Thoracic aorta (tissue), 2 donors: Measurements from ENCODE around the gene ATP1A2. TPM values are rescaled to one million over a fixed set of nuclear protein-coding genes. Genes with fewer than 3 reads are reported as not detected.

Source experiments
- ATAC-seq: fragments of 150-250 bp; one replicate; pipeline ENCODE4 v1.8.0; 2017; ENCODE audit warnings: low read depth; ENCODE audit not compliant: insufficient number of reproducible peaks, low FRiP score
- DNase-seq: peaks from one replicate; pipeline ENCODE4 v3.0.0-alpha.2; 2020; ENCODE audit warnings: low spot score
- H3K27ac ChIP-seq, 2 donors: fragments of 200-600 bp; sonication (generic); 1 replicate in 1 of 2; 2 replicates in 1 of 2; pipeline ENCODE4 v1.5.1; 2016; ENCODE audit warnings: mild to moderate bottlenecking in 2 of 2, moderate library complexity in 2 of 2
- H3K27me3 ChIP-seq: fragments of 200-600 bp; sonication (generic); replicated peaks from 2 replicates; pipeline ENCODE4 v1.6.0; 2016; ENCODE audit warnings: mild to moderate bottlenecking; ENCODE audit not compliant: insufficient read depth
- H3K36me3 ChIP-seq: fragments of 200-600 bp; sonication (generic); one replicate; pipeline ENCODE4 v1.5.1; 2016
- H3K4me1 ChIP-seq, 2 donors: fragments of 200-600 bp; sonication (generic); 1 replicate in 1 of 2; 2 replicates in 1 of 2; pipeline versions ENCODE4 v1.5.1 to v1.6.0; 2016; ENCODE audit warnings: low read depth in 2 of 2, mild to moderate bottlenecking in 1 of 2; ENCODE audit not compliant: control insufficient read depth in 1 of 2
- H3K4me3 ChIP-seq: fragments of 200-600 bp; sonication (generic); 2 replicates; pipeline ENCODE4 v1.5.1; 2016; ENCODE audit warnings: mild to moderate bottlenecking
- H3K9me3 ChIP-seq: fragments of 200-600 bp; sonication (generic); 2 replicates; pipeline ENCODE4 v1.5.1; 2016
- total RNA-seq, 2 donors: library from RNA; depleted of rRNA; stranded (reverse); fragments of >200 nt; gene quantifications; one replicate each; pipeline versions ENCODE4 v1.1.0 to v1.2.3, GENCODE V29; 2016
- TF ChIP-seq, protein P1 (sequence below): fragments of 200-600 bp; sonication (generic); IDR thresholded peaks from one replicate; pipeline ENCODE4 v1.5.1; 2019; ENCODE audit warnings: antibody characterized with exemption

The ATP1A2 gene
- total RNA-seq, 2 donors from 2014 or later, result 86.0 to 146 TPM

DNA sequence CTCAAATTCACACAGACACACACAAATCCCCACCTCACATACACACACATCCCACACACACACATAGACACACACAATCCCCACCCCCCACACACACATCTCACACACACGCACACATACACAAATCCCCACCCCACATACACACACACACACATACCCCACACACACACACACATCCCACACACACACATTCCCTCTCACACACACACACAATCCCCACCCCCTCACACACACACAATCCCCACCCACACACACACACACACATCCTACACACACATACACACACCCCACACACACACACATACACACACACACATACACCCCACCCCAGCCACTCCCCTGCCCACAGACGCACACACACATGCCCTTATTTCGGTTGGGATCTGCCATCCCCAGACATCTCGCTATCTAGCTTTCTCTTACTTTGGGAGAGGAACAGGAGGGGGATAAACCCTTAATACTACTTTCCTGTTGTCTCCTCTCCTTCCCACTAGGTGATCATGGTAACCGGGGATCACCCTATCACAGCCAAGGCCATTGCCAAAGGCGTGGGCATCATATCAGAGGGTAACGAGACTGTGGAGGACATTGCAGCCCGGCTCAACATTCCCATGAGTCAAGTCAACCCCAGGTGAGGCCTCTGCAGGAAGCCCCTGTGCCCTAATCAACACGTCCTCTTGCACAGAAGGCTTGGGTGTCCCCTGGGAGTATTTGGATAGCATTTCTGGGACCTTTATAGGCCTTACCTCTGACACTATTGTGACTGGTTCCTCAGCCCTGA is 18.6 kb downstream of the ATP1A2 start:
- DNase-seq, result no peak
- ATAC-seq, result no peak
- no peaks in the 10 kb centered on the region for H3K27me3 ChIP-seq
- H3K36me3 ChIP-seq, result peaks cover 63% of the 10 kb centered on the region
- TF ChIP-seq, protein P1, sequence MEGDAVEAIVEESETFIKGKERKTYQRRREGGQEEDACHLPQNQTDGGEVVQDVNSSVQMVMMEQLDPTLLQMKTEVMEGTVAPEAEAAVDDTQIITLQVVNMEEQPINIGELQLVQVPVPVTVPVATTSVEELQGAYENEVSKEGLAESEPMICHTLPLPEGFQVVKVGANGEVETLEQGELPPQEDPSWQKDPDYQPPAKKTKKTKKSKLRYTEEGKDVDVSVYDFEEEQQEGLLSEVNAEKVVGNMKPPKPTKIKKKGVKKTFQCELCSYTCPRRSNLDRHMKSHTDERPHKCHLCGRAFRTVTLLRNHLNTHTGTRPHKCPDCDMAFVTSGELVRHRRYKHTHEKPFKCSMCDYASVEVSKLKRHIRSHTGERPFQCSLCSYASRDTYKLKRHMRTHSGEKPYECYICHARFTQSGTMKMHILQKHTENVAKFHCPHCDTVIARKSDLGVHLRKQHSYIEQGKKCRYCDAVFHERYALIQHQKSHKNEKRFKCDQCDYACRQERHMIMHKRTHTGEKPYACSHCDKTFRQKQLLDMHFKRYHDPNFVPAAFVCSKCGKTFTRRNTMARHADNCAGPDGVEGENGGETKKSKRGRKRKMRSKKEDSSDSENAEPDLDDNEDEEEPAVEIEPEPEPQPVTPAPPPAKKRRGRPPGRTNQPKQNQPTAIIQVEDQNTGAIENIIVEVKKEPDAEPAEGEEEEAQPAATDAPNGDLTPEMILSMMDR, result no peak
- no peaks in the 10 kb centered on the region for H3K9me3 ChIP-seq
- peaks cover 27 to 56% of the 10 kb centered on the region in 2 donors for H3K4me1 ChIP-seq
- no peak overlapping the region for H3K4me3 ChIP-seq
- H3K27ac ChIP-seq, result peak overlapping the region; percentile 81 to 97

- Histone ChIP-seq H3K27me3 (no peaks in the 10 kb centered on the region), H3K9me3 (no peaks in the 10 kb centered on the region), H3K27ac (peak overlapping the region; percentile 6 to 97), H3K4me1 (peaks cover 27 to 48% of the 10 kb centered on the region in 2 donors), H3K4me3 (no peak overlapping the region), H3K36me3 (peaks cover 64% of the 10 kb centered on the region)
- TF ChIP-seq, protein P1, result no peak
- no peak for DNase-seq
- ATAC-seq, result no peak
These were observed 19.4 kb downstream of the ATP1A2 start for GRCh38 chr1:160134791-160135572.

DNA sequence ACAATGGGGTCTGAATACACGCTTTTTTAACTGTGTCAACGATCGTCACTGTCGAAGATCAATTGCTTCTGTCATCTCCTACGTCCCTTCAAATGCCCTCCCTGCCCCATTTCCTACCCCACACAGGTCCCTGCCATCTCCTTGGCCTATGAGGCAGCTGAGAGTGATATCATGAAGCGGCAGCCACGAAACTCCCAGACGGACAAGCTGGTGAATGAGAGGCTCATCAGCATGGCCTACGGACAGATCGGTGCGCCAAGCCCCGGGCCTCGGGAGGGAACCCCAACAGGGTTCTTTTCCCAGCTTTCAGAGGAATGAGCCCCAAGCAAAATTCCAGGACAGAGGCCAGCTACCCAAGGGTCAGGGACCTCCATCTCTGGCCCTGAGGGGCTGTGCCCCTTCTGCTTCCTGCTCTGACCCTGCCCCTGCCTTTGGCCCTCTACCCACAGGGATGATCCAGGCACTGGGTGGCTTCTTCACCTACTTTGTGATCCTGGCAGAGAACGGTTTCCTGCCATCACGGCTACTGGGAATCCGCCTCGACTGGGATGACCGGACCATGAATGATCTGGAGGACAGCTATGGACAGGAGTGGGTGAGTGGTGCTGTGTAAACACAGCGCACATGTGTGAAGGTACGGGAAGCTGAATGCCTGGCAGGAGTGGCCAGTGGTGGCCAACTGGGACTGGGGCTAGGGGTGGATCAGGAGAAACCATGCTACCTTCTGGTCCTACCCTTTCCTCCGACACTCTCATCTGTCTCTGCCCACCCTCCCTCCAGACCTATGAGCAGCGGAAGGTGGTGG is 20.8 kb downstream of the ATP1A2 start:
- no peak for ATAC-seq
- DNase-seq, result no peak

DNA sequence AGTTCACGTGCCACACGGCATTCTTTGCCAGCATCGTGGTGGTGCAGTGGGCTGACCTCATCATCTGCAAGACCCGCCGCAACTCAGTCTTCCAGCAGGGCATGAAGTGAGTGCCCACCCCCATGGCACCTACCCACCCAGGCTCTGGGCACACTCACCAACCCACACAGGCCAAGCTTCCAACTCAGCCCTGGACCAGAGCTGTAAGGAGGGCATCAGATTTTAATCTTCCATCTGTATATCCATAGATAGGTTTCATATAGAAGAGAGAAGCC is 21.3 kb downstream of the ATP1A2 start:
- Histone ChIP-seq H3K9me3 (no peaks in the 10 kb centered on the region), H3K27ac (peak overlapping the region; percentile 59 to 70), H3K27me3 (no peaks in the 10 kb centered on the region), H3K4me3 (no peak overlapping the region), H3K4me1 (peaks cover 15 to 29% of the 10 kb centered on the region in 2 donors), H3K36me3 (peaks cover 62% of the 10 kb centered on the region)
- ATAC-seq (no peak), DNase-seq (no peak)
- TF ChIP-seq, protein P1, result no peak

More for the DNA sequence above, 20.8 kb downstream of the ATP1A2 start:
- no peak overlapping the region for H3K4me3 ChIP-seq
- H3K27ac ChIP-seq, result peak overlapping the region; percentile 59 to 70
- TF ChIP-seq, protein P1, result no peak
- peaks cover 20 to 35% of the 10 kb centered on the region in 2 donors for H3K4me1 ChIP-seq
- peaks cover 59% of the 10 kb centered on the region for H3K36me3 ChIP-seq
- H3K27me3 ChIP-seq, result no peaks in the 10 kb centered on the region
- H3K9me3 ChIP-seq, result no peaks in the 10 kb centered on the region
